ENCODE measurements around the gene GNAQ. TPM values are rescaled to one million over a fixed set of nuclear protein-coding genes. Genes with fewer than 3 reads are reported as not detected.
"Not testable (repeated sequence)": the region's sequence is repeated elsewhere in the genome, so short reads cannot be mapped to it uniquely, and the experiment has no call there.

GNAQ gene
- total RNA-seq, 1 donor = 35.0 TPM

DNA sequence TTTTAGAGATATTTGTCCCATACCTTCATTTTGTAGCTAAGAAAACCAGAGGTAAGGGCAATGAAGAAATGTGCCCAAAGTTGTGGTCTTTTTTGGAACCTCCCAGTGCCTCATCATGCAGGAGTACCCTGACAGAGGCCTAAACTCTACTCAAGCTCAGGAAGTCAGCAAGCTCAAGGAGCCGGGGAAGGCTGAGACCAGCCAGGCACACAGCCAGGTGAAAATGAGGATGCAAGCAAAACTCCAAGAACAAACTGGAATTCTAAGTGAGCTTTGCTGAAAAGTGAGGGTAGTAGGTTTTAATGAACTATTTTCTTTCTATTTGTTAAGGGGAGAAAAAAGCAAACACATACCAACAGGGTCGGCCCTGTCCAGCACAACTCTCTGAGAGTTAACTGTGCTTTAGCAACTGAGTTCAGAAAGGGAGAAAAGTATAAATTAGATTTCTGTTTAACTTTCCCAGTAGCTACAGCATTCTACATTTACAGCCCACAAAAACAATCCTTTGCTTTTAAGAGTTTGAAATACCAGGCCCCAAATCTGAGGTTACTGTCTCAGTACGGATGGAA lies 146.4 kb downstream of the GNAQ start:
- DNase-seq (ENCODE audit: low read depth in 2 of 3, low spot score in 2 of 3) = no peak

DNA sequence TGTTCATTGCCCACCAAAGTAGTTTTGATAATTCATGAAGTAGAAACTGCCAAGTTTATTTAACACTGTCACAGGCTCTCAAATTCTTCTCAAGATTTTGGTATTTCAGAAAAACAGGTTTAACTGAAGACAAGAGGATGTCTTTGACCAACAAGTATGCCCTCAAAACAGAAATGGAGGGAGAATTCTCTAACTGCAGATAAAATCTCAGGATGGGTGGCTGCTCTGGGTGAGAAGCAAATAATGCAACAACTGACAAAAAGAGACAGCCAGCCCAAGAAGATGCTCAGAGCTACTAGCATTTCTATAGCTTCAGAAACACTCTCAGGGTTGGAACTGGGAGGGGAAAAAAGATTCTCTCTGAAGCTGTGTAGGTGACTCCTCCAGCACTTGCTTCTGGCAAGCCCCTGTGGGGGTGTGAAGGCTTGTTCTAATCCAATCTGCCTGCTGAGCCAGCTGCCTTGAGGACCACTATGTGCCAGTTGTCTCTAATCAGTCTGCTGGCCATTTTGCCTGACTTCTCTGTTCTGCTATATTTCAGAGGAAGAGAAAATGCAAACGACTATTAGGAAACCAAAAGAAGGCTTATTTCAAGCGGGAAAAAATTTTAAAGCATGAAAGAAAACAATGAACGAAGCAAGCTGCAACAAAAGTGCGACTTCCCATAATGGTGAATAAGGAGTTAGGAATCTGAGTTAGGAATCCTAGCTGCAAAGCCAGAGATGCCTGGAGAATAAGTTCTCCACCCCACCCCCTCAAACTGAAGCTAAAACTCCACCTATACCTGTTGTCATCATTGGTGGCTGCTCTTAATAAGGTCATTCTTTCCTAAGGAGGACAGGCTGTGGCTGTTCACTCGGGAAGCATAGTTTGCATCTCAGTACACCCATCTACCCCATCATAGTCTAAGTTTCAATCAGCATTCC lies 147.5 kb downstream of the GNAQ start:
- DNase-seq (ENCODE audit: low read depth in 2 of 3, low spot score in 2 of 3) = no peak

DNA sequence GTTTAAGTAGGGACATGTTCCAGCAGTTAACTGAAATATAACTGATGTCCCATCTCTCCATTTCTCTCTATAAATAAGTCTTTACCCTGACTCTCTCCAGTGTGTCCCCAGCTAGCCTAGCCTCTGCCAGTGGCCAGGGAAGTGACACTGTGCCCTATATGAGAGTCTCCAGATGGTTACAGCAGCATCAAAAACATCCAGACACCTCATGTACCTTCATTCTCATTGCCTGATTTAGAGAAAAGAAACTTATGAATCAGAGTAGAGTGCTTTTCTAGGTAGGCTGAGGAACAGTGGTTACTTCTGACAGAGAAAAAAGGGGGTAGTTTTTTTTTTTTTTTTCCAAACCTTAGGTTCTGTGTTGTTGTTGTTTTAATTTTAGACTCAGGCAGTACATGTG lies 148.5 kb downstream of the GNAQ start:
- no peak for DNase-seq (ENCODE audit: low read depth in 2 of 3, low spot score in 2 of 3)

DNA sequence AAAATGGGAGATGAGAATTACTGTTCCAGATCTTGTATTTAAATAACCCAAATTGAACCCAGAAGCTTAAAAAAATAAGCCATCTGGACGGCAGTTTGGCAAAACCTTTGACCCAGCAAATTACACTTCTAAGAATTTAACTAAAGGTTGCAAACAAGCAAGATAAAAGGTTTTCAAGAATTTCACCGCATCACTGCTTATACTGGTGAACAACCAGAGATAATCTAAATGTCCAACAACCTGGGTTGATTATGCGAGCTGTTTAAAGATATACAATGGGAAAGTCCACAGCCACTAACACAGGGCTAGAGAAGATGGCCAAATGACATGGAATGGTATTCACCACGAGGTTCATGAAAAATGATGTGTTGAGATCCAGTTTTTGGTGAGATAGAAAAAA lies 149.3 kb downstream of the GNAQ start:
- DNase-seq (ENCODE audit: low read depth in 2 of 3, low spot score in 2 of 3) = no peak

DNA sequence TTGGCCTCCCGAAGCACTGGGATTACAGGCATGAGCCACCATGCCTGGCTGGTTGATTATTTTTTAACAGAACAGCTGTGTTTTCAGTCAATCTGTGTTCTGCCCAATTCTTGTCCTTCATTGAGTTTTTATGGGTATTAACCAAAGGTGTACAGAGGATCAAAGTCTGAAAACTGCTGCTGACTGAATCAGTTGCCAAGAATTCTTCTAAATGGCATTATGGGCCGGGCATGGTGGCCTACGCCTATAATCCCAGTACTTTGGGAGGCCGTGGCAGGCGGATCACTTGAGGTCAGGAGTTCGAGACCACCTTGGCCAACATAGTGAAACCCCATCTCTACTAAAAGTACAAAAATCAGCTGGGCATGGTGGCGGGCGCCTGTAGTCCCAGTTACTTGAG lies 150.0 kb downstream of the GNAQ start:
- not testable (repeated sequence) for DNase-seq (ENCODE audit: low read depth in 2 of 3, low spot score in 2 of 3)

DNA sequence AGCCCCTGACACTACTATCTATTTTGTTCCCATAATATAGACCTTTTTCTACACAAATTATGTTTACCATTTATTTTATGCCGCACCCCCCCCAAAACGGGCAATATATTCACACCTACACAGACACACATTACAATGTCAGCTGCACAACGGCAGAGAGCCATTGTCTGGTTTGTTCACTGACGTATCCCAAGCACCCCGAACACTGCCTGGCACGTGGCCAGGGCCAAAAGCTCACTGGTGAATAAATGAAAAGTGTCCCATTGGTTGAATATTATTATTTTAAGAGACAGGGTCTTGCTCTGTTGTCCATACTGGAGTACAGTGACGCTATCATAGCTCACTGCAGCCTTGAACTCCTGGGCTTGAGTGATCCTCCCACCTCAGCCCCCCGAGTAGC lies 150.5 kb downstream of the GNAQ start:
- DNase-seq (ENCODE audit: low read depth in 2 of 3, low spot score in 2 of 3) = no peak

DNA sequence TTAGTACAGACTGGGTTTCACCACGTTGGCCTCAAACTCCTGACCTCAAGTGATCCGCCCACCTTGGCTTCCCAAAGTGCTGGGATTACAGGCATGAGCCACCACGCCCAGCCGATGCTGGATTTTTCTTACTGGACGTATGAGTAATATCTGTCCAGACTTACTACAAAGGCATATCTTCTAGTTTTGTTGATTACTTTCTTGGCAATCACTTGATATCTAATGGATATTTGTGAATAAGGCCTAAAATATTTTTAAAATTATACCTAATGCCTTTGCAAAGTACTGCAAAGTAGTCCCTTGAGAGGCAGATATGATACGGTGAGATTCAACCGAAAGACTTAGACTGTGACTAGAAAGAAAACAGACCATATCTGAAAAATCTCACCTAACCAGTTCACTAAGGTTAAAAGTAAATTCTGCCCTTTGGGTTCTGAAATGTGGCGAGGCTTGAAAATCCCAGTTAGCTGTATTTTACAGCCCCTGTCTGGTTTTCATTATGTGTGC lies 152.1 kb downstream of the GNAQ start:
- no peak for DNase-seq (ENCODE audit: low read depth in 2 of 3, low spot score in 2 of 3)

DNA sequence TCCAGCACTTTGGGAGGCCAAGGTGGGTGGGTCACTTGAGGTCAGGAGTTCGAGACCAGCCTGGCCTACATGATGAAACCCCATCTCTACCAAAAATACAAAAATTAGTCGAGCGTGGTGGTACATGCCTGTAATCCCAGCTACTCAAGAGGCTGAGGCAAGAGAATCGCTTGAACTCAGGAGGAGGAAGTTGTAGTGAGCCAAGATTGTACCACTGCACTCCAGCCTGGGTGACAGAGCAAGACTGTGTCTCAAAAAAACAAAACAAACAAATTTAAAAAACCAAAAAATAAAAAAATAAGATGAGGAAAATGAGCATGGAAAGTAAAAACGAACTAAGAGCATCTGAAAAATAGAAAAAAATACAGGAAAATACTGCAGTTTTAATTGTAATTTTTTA lies 152.8 kb downstream of the GNAQ start:
- peak in 1 of 3 donors; percentile 34 for DNase-seq (ENCODE audit: low read depth in 2 of 3, low spot score in 2 of 3)

DNA sequence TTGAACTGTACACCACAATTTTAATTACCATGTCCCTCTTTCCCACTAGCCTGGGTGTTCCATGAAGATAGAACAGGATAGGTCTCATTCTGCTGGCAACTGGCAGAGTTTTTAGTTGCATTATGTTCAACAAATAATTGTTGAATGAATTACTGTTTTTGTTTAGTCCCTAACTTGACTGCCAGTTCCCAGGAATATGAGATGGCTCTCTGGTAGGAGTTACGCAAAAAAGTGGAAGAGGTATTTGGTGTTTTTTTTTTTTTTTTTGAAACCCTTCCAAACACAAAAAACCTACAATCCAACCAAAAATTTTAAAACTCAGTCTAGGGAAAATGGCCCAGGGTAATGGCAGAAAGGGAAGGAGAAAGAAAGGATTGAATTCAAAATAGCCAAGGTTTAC lies 153.6 kb downstream of the GNAQ start:
- DNase-seq (ENCODE audit: low read depth in 2 of 3, low spot score in 2 of 3) = no peak

DNA sequence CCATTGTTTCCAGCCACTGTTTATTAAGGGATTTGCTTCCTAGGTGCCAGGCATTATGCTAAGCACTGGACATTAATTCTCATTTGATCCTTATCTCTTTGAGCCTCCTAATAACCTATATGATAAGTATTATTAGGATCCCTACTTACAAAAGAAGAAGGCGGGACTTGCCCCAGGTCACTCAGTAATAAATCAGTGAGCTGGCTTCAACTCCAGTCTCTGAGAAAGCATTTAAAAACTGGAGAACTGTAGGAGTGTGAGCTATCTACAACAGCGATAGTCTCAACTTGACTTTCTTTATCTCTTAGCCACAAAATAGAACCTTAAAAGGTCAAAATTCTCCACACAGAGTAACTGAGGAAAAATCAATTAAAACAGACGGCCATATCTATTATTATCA lies 155.0 kb downstream of the GNAQ start:
- no peak for DNase-seq (ENCODE audit: low read depth in 2 of 3, low spot score in 2 of 3)

DNA sequence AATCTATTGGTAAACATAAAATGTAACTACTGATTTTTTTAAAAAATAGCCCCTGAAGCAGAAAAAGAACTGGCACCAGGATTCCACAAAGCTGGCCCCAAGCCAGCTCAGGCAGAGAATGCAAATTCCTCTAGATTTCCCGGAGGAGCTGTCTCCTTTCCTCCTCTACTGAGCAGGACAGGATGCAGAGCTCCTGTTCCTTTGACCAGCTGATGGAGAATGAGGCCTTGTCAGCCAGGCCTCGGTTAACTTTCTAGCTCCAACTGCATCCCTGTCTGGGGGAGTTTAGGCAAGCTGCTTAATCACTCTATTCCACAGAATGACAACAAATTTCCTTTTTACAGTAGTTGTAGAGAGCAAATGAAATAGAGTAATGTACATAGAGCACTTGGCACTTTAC lies 155.5 kb downstream of the GNAQ start:
- no peak for DNase-seq (ENCODE audit: low read depth in 2 of 3, low spot score in 2 of 3)

DNA sequence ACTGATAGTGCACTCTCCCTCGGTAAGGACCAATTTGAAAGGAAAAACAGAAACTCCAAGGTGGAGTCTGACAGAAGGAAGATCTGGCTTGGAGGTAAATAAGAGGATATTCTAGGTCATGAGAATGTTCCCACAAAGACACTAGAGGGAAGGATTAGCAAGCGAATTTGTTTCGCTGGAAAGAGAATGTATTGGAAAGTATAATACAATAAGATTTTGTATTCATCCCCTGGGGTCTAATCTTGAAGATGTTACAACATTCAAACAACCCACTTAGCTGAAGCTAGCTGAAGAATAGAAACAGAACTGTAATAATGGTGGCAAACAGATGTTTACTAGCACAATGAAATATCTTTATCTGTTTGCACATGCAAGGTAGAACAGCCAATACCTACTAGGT lies 158.7 kb downstream of the GNAQ start:
- DNase-seq (ENCODE audit: low read depth in 2 of 3, low spot score in 2 of 3) = no peak

DNA sequence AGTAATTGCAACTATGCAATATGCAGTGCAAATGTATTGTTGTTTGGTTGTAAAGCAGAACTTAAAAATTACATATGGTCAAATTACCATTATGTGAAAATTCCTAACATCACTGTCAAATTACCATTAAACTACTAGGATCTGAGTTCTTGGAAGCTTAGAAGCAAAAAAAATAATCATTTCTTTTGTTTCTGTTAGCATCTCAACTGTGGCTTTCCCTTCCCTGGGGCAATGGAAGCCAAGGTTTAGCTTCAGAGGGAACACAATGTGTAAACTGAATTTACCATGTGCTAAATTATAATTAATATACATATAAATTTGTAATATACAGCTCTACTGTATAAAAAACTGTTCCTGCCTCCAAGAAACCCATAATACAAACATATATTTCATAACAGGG lies 159.4 kb downstream of the GNAQ start:
- DNase-seq (ENCODE audit: low read depth in 2 of 3, low spot score in 2 of 3) = no peak

DNA sequence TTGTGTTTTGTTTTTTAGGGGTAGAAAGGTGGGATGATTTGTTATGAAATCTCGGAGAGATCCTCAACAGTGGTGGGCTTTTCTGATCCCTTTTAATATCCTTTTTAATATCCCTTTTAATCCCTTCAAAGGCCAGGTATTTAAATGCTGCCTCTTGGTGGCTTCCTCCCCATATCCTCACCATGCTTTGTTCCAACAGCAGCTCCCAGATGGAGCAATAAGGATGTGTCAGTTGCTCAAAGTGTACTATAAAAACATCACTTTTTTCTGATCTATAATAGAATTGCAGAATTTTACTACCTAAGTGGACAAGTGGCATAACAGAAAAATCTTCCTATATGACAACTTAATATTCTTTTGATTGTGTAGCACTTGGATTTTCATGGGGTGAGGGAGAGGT lies 160.1 kb downstream of the GNAQ start:
- DNase-seq (ENCODE audit: low read depth in 2 of 3, low spot score in 2 of 3) = no peak

DNA sequence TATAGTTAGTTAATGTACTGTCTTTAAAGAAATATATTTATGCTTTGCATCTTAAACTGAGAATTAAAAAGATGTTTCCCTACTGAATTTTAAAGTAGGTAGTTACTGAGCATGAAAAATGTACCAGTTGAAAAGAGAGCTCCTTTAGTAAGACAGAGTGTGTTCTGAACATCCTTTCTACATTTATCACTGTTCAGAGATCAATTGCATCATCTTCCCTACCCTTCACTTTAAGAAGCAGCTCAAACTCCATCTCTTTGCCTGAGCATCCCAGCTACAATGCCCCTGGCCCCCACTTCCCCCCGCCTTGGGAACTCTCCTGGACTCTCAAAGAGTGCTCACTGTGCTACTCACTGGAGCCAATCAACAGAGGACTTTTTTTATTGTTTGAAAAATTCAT lies 164.7 kb downstream of the GNAQ start:
- no peak for DNase-seq (ENCODE audit: low read depth in 2 of 3, low spot score in 2 of 3)

DNA sequence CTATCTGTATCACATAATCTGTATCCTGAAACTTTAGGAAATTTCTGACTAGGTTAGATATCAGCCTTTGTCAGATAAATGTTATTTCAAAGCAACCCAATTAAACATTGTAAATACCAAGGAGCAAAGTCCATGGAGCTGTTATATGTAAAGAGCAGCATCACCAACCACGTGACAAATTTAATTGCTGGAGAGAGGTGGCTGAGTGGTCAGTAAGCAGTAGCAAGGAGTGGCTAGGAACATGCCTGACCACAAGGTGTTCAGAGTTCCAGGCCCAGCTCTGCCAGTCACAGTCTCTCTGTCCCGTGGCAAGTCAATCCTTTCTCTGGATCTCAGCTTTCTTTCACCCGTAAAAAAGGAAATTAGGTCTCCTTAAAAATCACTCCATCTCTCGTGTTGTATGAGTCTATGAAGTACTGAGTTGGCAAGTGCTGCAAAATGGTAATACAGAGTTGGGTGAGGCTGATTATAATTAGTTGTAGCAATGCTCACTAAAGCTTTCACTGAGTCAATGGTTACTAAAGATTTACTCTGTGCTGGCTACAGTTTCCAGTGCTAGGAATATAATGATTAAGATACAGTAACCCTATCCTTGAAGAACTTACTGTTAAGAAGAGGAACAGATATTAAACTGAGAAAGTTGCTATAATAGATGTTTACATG lies 166.1 kb downstream of the GNAQ start:
- DNase-seq (ENCODE audit: low read depth in 2 of 3, low spot score in 2 of 3) = no peak

DNA sequence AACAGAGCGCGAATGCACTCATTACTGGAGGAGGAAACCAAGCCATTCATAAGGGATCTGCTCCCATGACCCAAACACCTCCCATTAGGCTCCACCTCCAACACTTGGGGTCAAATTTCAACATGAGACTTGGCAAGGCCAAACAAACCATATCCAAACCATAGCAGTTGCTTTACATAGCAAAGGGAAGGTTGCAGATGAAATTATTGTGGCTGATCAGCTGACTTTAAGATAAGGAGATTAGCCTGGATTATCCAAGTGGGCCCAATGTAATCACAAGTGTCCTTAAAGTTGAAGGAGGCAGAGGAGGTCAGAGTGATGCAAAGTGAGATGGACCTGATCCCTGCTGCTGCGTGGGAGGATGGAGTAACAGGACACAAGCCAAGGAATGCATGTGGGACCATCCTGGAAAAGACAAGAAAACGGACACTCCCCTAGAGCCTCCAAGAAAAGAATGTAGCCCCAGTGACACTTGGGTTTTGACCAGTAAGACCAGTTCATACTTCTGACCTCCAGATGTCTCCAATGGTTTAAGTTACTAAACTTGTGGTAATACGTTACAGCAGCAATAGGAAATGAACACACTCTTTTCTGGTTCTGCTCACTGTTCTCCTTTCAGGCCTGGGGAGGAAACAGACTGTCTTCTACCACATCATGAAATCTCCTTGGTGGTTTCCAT lies 167.3 kb downstream of the GNAQ start:
- DNase-seq (ENCODE audit: low read depth in 2 of 3, low spot score in 2 of 3) = peak in 2 of 3 donors; percentile 79 to 92

DNA sequence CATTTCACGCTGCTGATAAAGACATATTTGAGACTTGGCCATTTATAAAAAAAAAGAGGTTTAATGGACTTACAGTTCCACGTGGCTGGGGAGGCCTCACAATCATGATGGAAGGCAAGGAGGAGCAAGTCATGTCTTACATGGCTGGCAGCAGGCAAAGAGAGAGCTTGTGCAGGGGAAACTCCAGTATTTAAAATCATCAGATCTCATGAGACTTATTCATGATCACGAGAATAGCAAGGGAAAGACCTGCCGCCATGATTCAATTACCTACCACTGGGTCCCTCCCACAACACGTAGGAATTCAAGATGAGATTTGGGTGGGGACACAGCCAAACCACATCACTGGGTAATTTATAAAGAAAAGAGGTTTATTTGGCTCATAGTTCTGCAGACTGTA lies 168.0 kb downstream of the GNAQ start:
- DNase-seq (ENCODE audit: low read depth in 2 of 3, low spot score in 2 of 3) = not testable (repeated sequence)

DNA sequence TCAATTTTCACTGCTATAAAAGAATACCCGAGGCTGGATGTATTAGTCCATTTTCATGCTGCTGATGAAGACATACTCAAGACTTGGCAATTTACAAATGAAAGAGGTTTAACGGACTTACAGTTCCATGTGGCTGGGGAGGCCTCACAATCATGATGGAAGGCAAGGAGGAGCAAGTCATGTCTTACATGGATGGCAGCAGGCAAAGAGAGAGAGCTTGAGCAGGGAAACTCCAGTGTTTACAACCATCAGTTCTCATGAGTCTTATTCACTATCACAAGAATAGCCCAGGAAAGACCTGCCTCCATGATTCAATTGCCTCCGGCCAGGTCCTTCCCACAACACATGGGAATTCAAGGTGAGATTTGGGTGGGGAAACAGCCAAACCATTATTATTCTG lies 170.7 kb downstream of the GNAQ start:
- not testable (repeated sequence) for DNase-seq (ENCODE audit: low read depth in 2 of 3, low spot score in 2 of 3)

DNA sequence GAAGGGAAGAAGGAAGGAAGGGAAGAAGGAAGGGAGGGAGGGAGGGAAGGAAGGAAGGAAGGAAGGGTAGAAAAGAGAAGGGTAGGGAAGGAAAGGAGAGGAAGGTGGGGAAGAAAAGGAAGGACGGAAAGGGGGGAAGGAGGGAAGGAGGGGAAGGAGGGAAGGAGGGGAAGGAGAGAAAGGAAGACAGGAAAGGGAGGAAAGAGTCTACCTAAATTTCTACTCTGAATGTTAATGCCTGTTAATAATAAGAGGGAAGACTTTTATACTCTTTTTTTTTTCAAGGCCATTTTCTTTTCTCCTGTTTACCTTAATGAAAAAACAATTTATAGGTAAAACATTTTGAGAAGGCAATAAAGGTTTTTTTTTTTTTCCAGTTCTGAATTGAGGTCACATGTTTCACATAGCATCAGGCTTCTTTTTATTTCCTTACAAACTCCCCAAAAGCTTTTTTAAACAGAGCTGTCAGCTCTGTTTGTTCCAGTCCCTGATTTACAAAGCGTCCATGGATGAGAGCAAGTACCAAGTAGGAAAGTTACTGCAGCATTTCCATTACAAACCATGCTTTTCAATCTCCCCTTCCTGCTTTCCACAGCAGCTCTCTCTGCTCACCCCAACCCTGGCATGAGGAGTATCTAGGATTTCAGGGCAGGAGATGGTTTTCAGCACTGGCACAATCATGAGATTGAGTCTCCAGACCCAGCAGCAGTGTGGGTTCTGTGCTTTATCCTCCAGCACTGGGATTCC lies 173.9 kb downstream of the GNAQ start:
- DNase-seq (ENCODE audit: low read depth in 2 of 3, low spot score in 2 of 3) = no peak

All from hematopoietic multipotent progenitor cell (in vitro differentiated cells).